H9 (cell line): ENCODE results near the gene SLC2A1. TPM values are rescaled to one million over a fixed set of nuclear protein-coding genes. Genes with fewer than 3 reads are reported as not detected.

ENCODE experiments used
- DNase-seq: peaks from one replicate; pipeline ENCODE4 v3.0.0-alpha.2; 2017
- H2AFZ ChIP-seq: one replicate; pipeline ENCODE4 v1.6.1; 2013; ENCODE audit warnings: mild to moderate bottlenecking, low read length, control low read depth, moderate library complexity
- H2AK5ac ChIP-seq: 2 replicates; pipeline ENCODE4 v1.6.1; 2013; ENCODE audit warnings: low read length, control low read depth, mixed read lengths; ENCODE audit not compliant: insufficient read length
- H2BK120ac ChIP-seq: one replicate; pipeline ENCODE4 v1.6.1; 2013; ENCODE audit warnings: low read depth, mild to moderate bottlenecking, low read length, control low read depth, inconsistent platforms; ENCODE audit not compliant: poor library complexity, severe bottlenecking
- H2BK12ac ChIP-seq: 2 replicates; pipeline ENCODE4 v1.6.1; 2013; ENCODE audit warnings: low read length, control low read depth, mixed read lengths, low read depth; ENCODE audit not compliant: insufficient read length
- H2BK15ac ChIP-seq: 2 replicates; pipeline ENCODE4 v1.6.1; 2013; ENCODE audit warnings: low read depth, low read length, control low read depth
- H2BK20ac ChIP-seq: one replicate; pipeline ENCODE4 v1.6.1; 2013; ENCODE audit warnings: low read depth, mild to moderate bottlenecking, low read length, control low read depth, inconsistent platforms; ENCODE audit not compliant: poor library complexity, severe bottlenecking
- H2BK5ac ChIP-seq: 2 replicates; pipeline ENCODE4 v1.6.1; 2013; ENCODE audit warnings: low read length, control low read depth, mixed read lengths; ENCODE audit not compliant: insufficient read length
- H3K14ac ChIP-seq: 2 replicates; pipeline ENCODE4 v1.6.1; 2013; ENCODE audit warnings: low read length, control low read depth; ENCODE audit not compliant: insufficient read depth
- H3K18ac ChIP-seq: 2 replicates; pipeline ENCODE4 v1.6.1; 2013; ENCODE audit warnings: low read depth, mild to moderate bottlenecking, mixed read lengths, low read length, control low read depth; ENCODE audit not compliant: insufficient read length
- H3K23ac ChIP-seq: 2 replicates; pipeline ENCODE4 v1.6.1; 2013; ENCODE audit warnings: low read length, control low read depth, mixed read lengths, low read depth; ENCODE audit not compliant: insufficient read length
- H3K23me2 ChIP-seq: 2 replicates; pipeline ENCODE4 v1.6.1; 2013; ENCODE audit warnings: low read depth, mild to moderate bottlenecking, mixed read lengths, low read length, control low read depth; ENCODE audit not compliant: insufficient read length, poor library complexity, severe bottlenecking
- H3K27ac ChIP-seq: 2 replicates; pipeline ENCODE4 v1.5.1; 2013; ENCODE audit warnings: low read length, control low read depth, mixed read lengths, low read depth; ENCODE audit not compliant: insufficient read length
- H3K27me3 ChIP-seq: 2 replicates; pipeline ENCODE4 v1.6.1; 2013; ENCODE audit warnings: low read length, control low read depth, inconsistent platforms; ENCODE audit not compliant: insufficient read depth
- H3K4ac ChIP-seq: 2 replicates; pipeline ENCODE4 v1.6.1; 2013; ENCODE audit warnings: low read depth, mild to moderate bottlenecking, control low read depth, inconsistent platforms, low read length, moderate library complexity
- H3K4me1 ChIP-seq: 2 replicates; pipeline ENCODE4 v1.6.1; 2013; ENCODE audit warnings: low read length, control low read depth, inconsistent platforms; ENCODE audit not compliant: insufficient read depth
- H3K4me2 ChIP-seq: 2 replicates; pipeline ENCODE4 v1.6.1; 2013; ENCODE audit warnings: low read length, control low read depth, mixed read lengths; ENCODE audit not compliant: insufficient read length, insufficient read depth
- H3K56ac ChIP-seq: 2 replicates; pipeline ENCODE4 v1.6.1; 2013; ENCODE audit warnings: low read depth, mild to moderate bottlenecking, mixed read lengths, low read length, control low read depth; ENCODE audit not compliant: insufficient read length
- H3K79me1 ChIP-seq: 2 replicates; pipeline ENCODE4 v1.6.1; 2013; ENCODE audit warnings: low read depth, mild to moderate bottlenecking, moderate library complexity, low read length, control low read depth, inconsistent platforms; ENCODE audit not compliant: insufficient read depth, poor library complexity, severe bottlenecking
- H3K79me2 ChIP-seq: 2 replicates; pipeline ENCODE4 v1.6.1; 2013; ENCODE audit warnings: low read length, control low read depth, inconsistent platforms; ENCODE audit not compliant: insufficient read depth
- H3K9ac ChIP-seq: 2 replicates; pipeline ENCODE4 v1.6.1; 2013; ENCODE audit warnings: low read length, control low read depth, mixed read lengths; ENCODE audit not compliant: insufficient read length; ENCODE audit errors: extremely low read depth
- H3K9me3 ChIP-seq: one replicate; pipeline ENCODE4 v1.6.1; 2013; ENCODE audit warnings: low read depth, low read length, inconsistent platforms; ENCODE audit not compliant: control insufficient read depth
- H3T11ph ChIP-seq: one replicate; pipeline ENCODE4 v1.6.1; 2013; ENCODE audit warnings: mild to moderate bottlenecking, low read length, control low read depth, inconsistent platforms
- H4K20me1 ChIP-seq: one replicate; pipeline ENCODE4 v1.6.1; 2013; ENCODE audit not compliant: control insufficient read depth, insufficient read length, insufficient read depth
- H4K5ac ChIP-seq: 2 replicates; pipeline ENCODE4 v1.6.1; 2013; ENCODE audit warnings: low read depth, mild to moderate bottlenecking, mixed read lengths, low read length, control low read depth; ENCODE audit not compliant: insufficient read length
- H4K8ac ChIP-seq: replicated peaks from 2 replicates; pipeline ENCODE4 v1.6.1; 2013; ENCODE audit warnings: low read length, control low read depth, mixed read lengths, low read depth; ENCODE audit not compliant: insufficient read length
- H4K91ac ChIP-seq: 2 replicates; pipeline ENCODE4 v1.6.1; 2013; ENCODE audit warnings: low read depth, mild to moderate bottlenecking, moderate library complexity, mixed read lengths, low read length, control low read depth; ENCODE audit not compliant: insufficient read length
- H3K27ac Mint-ChIP-seq, 3 experiments: 2 replicates in 2 of 3; 3 replicates in 1 of 3; pipeline ENCODE4 v1.8.0; 2020 to 2021; ENCODE audit warnings: mixed read lengths in 3 of 3, mild to moderate bottlenecking in 1 of 3, moderate library complexity in 1 of 3
- H3K27me3 Mint-ChIP-seq: 2 replicates; pipeline ENCODE4 v1.8.0; 2021; ENCODE audit warnings: low read depth, mild to moderate bottlenecking, moderate library complexity, mixed read lengths
- H3K36me3 Mint-ChIP-seq, 3 experiments: 2 replicates in 2 of 3; 3 replicates in 1 of 3; pipeline ENCODE4 v1.8.0; 2020 to 2021; ENCODE audit warnings: low read depth in 3 of 3, mixed read lengths in 3 of 3; ENCODE audit not compliant: insufficient read depth in 1 of 3
- H3K4me1 Mint-ChIP-seq, 2 experiments: 2 replicates each; pipeline ENCODE4 v1.8.0; 2020; ENCODE audit warnings: mixed read lengths in 2 of 2
- H3K4me3 Mint-ChIP-seq, 2 experiments: 2 replicates in 1 of 2; 3 replicates in 1 of 2; pipeline ENCODE4 v1.8.0; 2020 to 2021; ENCODE audit warnings: mild to moderate bottlenecking in 2 of 2, mixed read lengths in 2 of 2, moderate library complexity in 1 of 2
- H3K9me3 Mint-ChIP-seq, 2 experiments: 2 replicates in 1 of 2; 3 replicates in 1 of 2; pipeline ENCODE4 v1.8.0; 2020; ENCODE audit warnings: mild to moderate bottlenecking in 2 of 2, mixed read lengths in 2 of 2, moderate library complexity in 1 of 2
- CTCF ChIP-seq: fragments of 200-600 bp; sonication (generic); conservative IDR thresholded peaks from 3 replicates; pipeline ENCODE4 v1.8.0; 2021; ENCODE audit warnings: antibody characterized with exemption, mild to moderate bottlenecking
- WGBS: extraction: QIAGEN DNeasy Blood & Tissue Kit; methylation state at CpG from one replicate; pipeline ENCODE4 v1.1.7; 2013; ENCODE audit warnings: missing lambda C conversion rate, low lambda C conversion rate, mixed read lengths; ENCODE audit not compliant: insufficient read length; ENCODE audit errors: extremely low coverage; 5-methylcytosine and 5-hydroxymethylcytosine counted together
- total RNA-seq: library from RNA; stranded (reverse); gene quantifications from 2 replicates; pipeline ENCODE4 v1.2.1, GENCODE V29; 2021

The SLC2A1 gene
- total RNA-seq, 1 experiment from 2014 or later: 186 TPM

DNA sequence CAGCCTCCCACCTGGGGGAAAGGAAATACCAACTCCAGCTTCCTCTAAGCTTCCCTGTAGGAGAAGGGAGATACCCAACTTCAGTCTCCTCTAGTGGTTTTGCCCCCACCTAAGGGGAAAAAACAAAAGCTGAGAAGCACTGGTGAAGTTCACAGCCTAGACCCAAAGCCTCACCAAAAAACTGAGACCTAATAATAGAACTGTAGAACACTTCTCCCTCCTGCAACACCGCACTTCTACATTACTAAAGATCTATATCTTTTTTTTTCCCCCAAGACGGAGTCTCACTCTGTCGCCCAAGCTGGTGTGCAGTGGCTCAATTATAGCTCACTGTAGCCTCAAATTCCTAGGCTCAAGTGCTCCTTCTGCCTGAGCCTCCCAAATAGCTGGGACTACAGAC, 43.2 kb downstream of the SLC2A1 start:
- Mint-ChIP-seq H3K4me1 (peaks cover 4 to 6% of the 10 kb centered on the region in 2 experiments), H3K4me3 (no peak overlapping the region), H3K9me3 (peaks cover 20 to 29% of the 10 kb centered on the region in 2 experiments), H3K27ac (no peak overlapping the region), H3K27me3 (no peaks in the 10 kb centered on the region; the same call in 1 of the 2 replicates), H3K36me3 (peaks cover 7 to 17% (median 13%) of the 10 kb centered on the region in 3 experiments)
- Histone ChIP-seq H3K27ac (no peak overlapping the region), H3K18ac (no peak overlapping the region), H3K4me2 (no peak overlapping the region), H4K8ac (no peak overlapping the region), H3K23me2 (no peaks in the 10 kb centered on the region), H3K27me3 (no peaks in the 10 kb centered on the region), H3K4me1 (no peaks in the 10 kb centered on the region), H2AK5ac (no peak overlapping the region), H3T11ph (no peak overlapping the region), H3K23ac (no peak overlapping the region), H3K79me1 (no peaks in the 10 kb centered on the region), H4K91ac (no peak overlapping the region), H4K5ac (no peak overlapping the region), H3K79me2 (no peaks in the 10 kb centered on the region), H2BK15ac (no peak overlapping the region), H3K4ac (no peak overlapping the region), H4K20me1 (no peaks in the 10 kb centered on the region), H3K14ac (no peak overlapping the region), H3K9me3 (no peaks in the 10 kb centered on the region), H3K56ac (no peak overlapping the region), H3K9ac (no peak overlapping the region), H2BK5ac (no peak overlapping the region), H2BK20ac (no peak overlapping the region), H2BK120ac (no peak overlapping the region), H2AFZ (no peak overlapping the region), H2BK12ac (no peak overlapping the region)
- TF ChIP-seq CTCF: no peak
- peak; percentile 7 for DNase-seq
- no CpG with 5 or more reads among the region's 3 CpGs for whole genome bisulfite sequencing
